ENCODE measurements around the gene POLK.

GRCh38 chr5:75491621-75492020, 20.1 kb upstream of the POLK start:
- TF ChIP-seq POLR2A (IDR thresholded peaks at IDR 0.05): no peak
- TF ChIP-seq CTCF (IDR thresholded peaks at IDR 0.05): no peak
